ENCODE data around the gene COA3.

DNA sequence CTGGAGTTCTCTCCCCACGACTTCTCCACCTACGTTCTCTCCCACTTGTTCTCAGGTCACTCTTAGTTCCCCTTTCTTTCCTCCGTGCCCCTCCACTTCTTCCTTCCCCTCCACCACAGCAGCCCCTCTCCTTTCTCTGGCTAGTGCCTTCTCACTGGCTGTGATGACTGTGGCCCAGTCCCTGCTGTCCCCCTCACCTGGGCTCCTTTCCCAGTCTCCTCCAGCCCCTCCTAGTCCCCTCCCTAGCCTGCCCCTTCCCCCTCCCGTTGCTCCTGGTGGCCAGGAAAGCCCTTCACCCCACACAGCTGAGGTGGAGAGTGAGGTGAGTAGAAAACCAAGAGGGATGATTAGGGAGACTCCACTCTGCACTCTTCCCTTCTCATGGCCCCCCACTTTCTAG, 3.4 kb downstream of the COA3 start:
- TF ChIP-seq, protein P1, sequence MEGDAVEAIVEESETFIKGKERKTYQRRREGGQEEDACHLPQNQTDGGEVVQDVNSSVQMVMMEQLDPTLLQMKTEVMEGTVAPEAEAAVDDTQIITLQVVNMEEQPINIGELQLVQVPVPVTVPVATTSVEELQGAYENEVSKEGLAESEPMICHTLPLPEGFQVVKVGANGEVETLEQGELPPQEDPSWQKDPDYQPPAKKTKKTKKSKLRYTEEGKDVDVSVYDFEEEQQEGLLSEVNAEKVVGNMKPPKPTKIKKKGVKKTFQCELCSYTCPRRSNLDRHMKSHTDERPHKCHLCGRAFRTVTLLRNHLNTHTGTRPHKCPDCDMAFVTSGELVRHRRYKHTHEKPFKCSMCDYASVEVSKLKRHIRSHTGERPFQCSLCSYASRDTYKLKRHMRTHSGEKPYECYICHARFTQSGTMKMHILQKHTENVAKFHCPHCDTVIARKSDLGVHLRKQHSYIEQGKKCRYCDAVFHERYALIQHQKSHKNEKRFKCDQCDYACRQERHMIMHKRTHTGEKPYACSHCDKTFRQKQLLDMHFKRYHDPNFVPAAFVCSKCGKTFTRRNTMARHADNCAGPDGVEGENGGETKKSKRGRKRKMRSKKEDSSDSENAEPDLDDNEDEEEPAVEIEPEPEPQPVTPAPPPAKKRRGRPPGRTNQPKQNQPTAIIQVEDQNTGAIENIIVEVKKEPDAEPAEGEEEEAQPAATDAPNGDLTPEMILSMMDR (IDR thresholded peaks at IDR 0.05; ENCODE audit: insufficient read depth, low read depth, low read length), result no peak
- no peak for TF ChIP-seq EZH2 (IDR thresholded peaks at IDR 0.05; ENCODE audit: insufficient read depth, low read length)

All from astrocyte (in vitro differentiated cells and primary cell).